ENCODE data around the gene SLC25A19.

SLC25A19 gene

GRCh38 chr17:75307957-75308731 is 18.9 kb upstream of the SLC25A19 start:
- TF ChIP-seq REST (IDR thresholded peaks at IDR 0.05; ENCODE audit: insufficient read depth in 1 of 2, low read depth in 2 of 2, low read length in 2 of 2): no peak

- TF ChIP-seq POLR2AphosphoS5 (IDR thresholded peaks at IDR 0.05; ENCODE audit: low read depth, low read length): no peak
- no peak for TF ChIP-seq TAF1 (IDR thresholded peaks at IDR 0.05; ENCODE audit: borderline replicate concordance, insufficient read depth, low read length)
- TF ChIP-seq REST (IDR thresholded peaks at IDR 0.05; ENCODE audit: insufficient read depth in 1 of 2, low read depth in 2 of 2, low read length in 2 of 2): no peak
- TF ChIP-seq FOXP2 (optimal IDR thresholded peaks at IDR 0.05; ENCODE audit: borderline replicate concordance, extremely low read depth, extremely low read length, insufficient read depth): no peak
- no peak for TF ChIP-seq SIN3A (IDR thresholded peaks at IDR 0.05; ENCODE audit: borderline replicate concordance, insufficient read depth, low read length)
Measured at GRCh38 chr17:75301502-75302206, 12.4 kb upstream of the SLC25A19 start.

GRCh38 chr17:75301049-75301448 is 11.8 kb upstream of the SLC25A19 start:
- TF ChIP-seq SIN3A (IDR thresholded peaks at IDR 0.05; ENCODE audit: borderline replicate concordance, insufficient read depth, low read length): no peak
- no peak for TF ChIP-seq TAF1 (IDR thresholded peaks at IDR 0.05; ENCODE audit: borderline replicate concordance, insufficient read depth, low read length)

GRCh38 chr17:75300280-75300679 is 11.0 kb upstream of the SLC25A19 start:
- TF ChIP-seq FOXP2 (optimal IDR thresholded peaks at IDR 0.05; ENCODE audit: borderline replicate concordance, extremely low read depth, extremely low read length, insufficient read depth) (no peak), SIN3A (IDR thresholded peaks at IDR 0.05; ENCODE audit: borderline replicate concordance, insufficient read depth, low read length) (no peak), TAF1 (IDR thresholded peaks at IDR 0.05; ENCODE audit: borderline replicate concordance, insufficient read depth, low read length) (no peak), REST (IDR thresholded peaks at IDR 0.05; ENCODE audit: insufficient read depth in 1 of 2, low read depth in 2 of 2, low read length in 2 of 2) (no peak), POLR2AphosphoS5 (IDR thresholded peaks at IDR 0.05; ENCODE audit: low read depth, low read length) (no peak)

- TF ChIP-seq SIN3A (IDR thresholded peaks at IDR 0.05; ENCODE audit: borderline replicate concordance, insufficient read depth, low read length): no peak
- TF ChIP-seq TAF1 (IDR thresholded peaks at IDR 0.05; ENCODE audit: borderline replicate concordance, insufficient read depth, low read length): no peak
Measured at GRCh38 chr17:75295201-75296158, 6.2 kb upstream of the SLC25A19 start.

Measured in PFSK-1 (cell line).